ENCODE measurements around the gene SF3A2.

Gene SF3A2

DNA sequence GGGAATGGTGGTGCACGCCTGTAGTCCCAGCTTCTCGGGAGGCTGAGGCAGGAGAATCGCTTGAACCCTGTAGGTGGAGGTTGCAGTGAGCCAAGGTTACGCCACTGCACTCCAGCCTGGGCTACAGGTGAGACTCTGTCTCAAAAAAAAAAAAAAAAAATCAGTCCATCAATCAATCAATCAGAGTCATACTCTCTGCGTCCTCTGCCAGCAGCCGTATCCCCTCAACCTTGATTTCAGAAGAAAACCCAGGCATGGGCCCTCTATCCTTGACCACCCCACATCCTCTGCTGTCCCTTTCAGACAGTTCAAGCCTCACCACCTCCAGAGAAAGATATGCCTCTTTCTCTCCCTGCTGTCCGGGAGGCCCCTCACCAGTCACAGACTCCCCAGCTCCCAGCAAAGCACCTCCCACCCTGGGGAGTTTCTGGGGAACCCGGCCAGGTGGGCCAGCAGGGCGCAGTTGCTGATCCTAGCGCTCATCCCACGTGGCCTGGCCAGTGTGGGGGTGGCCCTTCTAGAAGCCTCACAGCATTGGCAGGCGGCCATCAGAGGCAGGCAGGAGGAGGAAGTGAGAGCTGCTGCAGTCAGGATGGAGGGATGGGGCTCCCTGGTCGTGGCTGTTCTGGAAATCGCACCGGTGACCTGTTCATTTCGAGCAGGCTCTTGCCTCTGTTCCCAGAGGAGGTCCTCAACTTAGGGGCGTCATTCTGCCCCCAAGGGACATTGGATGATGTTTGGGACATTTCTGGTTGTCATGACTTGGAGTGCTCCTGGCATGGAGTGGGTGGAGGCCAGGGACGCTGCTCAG, 29.8 kb downstream of the SF3A2 start:
- peak; percentile 30 for DNase-seq (ENCODE audit: low read depth)
- Histone ChIP-seq H3K4me1 (ENCODE audit: control insufficient read depth, insufficient read depth, low read length) (peaks cover 19% of the 10 kb centered on the region), H3K9me3 (ENCODE audit: control insufficient read depth, low read length) (no peaks in the 10 kb centered on the region), H3K27me3 (replicated peaks; ENCODE audit: control insufficient read depth, insufficient read depth, low read length) (no peaks in the 10 kb centered on the region), H3K9ac (ENCODE audit: low read length) (no peak overlapping the region), H3K4me3 (ENCODE audit: low read length) (no peak overlapping the region), H3K36me3 (ENCODE audit: control insufficient read depth, insufficient read depth, low read length, severe bottlenecking) (peaks cover 1% of the 10 kb centered on the region)

DNA sequence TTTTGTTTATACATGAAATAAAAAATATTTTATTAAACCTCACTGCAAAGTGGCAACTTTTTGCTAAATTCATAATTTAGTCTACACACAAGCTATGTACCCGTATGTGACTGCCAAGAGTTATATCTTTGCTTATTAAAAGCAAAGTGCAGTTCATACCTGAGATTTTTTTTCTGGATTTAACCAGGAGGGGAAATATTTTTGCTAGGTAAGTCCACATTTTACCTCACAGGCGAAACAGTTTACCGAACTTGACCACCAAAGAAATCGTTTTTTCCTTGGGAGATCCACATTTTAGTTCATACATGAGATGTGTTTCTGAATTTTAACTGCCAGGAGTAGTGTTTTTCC, 31.8 kb downstream of the SF3A2 start:
- peaks cover 15% of the 10 kb centered on the region for H3K36me3 ChIP-seq (ENCODE audit: control insufficient read depth, insufficient read depth, low read length, severe bottlenecking)
- H3K9me3 ChIP-seq (ENCODE audit: control insufficient read depth, low read length), result no peaks in the 10 kb centered on the region
- peak overlapping the region; percentile 81 for H3K9ac ChIP-seq (ENCODE audit: low read length)
- H3K4me1 ChIP-seq (ENCODE audit: control insufficient read depth, insufficient read depth, low read length), result peaks cover 34% of the 10 kb centered on the region
- H3K4me3 ChIP-seq (ENCODE audit: low read length), result peak overlapping the region; percentile 91
- no peak for DNase-seq (ENCODE audit: low read depth)
- H3K27me3 ChIP-seq (replicated peaks; ENCODE audit: control insufficient read depth, insufficient read depth, low read length), result no peaks in the 10 kb centered on the region

DNA sequence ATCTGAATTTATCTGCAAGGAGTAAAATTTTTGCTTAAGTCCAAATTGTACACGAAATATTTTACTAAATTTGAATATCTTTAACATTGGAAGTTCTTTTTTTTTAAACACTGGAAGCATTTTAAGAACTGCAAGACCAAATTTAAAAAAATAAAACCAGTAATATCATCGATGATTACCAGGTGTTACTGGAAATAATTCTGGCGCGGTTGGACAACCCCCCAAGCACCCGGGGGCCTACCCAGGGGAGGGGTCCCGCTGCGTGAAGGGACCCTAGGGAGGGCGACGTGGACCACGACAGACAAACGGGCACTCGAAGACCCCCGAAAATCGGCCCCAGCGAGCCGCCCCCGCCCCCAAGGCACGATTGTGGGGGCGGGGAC, 32.2 kb downstream of the SF3A2 start:
- Histone ChIP-seq H3K4me1 (ENCODE audit: control insufficient read depth, insufficient read depth, low read length) (peaks cover 37% of the 10 kb centered on the region), H3K9me3 (ENCODE audit: control insufficient read depth, low read length) (no peaks in the 10 kb centered on the region), H3K36me3 (ENCODE audit: control insufficient read depth, insufficient read depth, low read length, severe bottlenecking) (peaks cover 15% of the 10 kb centered on the region), H3K4me3 (ENCODE audit: low read length) (peak overlapping the region; percentile 91), H3K9ac (ENCODE audit: low read length) (peak overlapping the region; percentile 81), H3K27me3 (replicated peaks; ENCODE audit: control insufficient read depth, insufficient read depth, low read length) (no peaks in the 10 kb centered on the region)
- no peak for DNase-seq (ENCODE audit: low read depth)

DNA sequence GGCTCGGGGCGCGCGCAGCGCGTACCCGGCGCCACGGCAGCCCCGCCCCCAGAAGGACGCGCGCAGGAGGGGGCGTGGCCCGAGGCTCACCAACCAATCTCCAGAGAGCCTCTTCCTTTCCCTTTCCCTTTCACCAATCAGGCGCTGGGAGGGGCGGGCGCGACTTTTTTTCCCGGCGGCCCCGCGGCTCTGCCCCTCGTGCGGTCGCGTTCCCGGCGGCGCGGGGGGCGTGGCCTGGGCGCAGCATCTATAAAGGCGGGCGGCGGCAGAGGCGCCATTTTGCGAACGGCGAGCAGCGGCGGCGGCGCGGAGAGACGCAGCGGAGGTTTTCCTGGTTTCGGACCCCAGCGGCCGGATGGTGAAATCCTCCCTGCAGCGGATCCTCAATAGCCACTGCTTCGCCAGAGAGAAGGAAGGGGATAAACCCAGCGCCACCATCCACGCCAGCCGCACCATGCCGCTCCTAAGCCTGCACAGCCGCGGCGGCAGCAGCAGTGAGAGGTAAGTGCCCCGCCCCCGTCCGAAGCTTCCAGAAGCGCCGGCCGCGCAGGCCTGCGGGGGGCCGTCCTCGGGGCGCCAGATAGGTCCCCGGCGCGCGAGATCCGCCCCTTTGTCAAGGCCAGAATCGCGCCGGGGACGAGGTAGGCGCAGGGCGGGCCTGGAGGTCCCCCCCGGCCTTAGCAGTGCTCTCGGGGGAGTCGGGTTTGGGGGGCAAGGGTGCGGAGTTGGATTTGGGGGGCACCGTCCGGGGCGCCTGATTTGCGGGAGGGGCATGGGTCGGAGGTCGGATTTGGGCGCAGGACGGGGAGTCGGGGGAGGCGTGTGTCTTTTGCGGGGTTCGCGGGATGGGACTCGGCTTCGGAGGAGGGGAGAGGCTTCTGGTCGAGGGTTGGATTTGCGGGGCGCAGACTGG, 32.9 kb downstream of the SF3A2 start:
- peak; percentile 98 for DNase-seq (ENCODE audit: low read depth)
- Histone ChIP-seq H3K9me3 (ENCODE audit: control insufficient read depth, low read length) (no peaks in the 10 kb centered on the region), H3K27me3 (replicated peaks; ENCODE audit: control insufficient read depth, insufficient read depth, low read length) (no peaks in the 10 kb centered on the region), H3K9ac (ENCODE audit: low read length) (peak overlapping the region; percentile 99), H3K36me3 (ENCODE audit: control insufficient read depth, insufficient read depth, low read length, severe bottlenecking) (peaks cover 21% of the 10 kb centered on the region), H3K4me3 (ENCODE audit: low read length) (peak overlapping the region; percentile 91), H3K4me1 (ENCODE audit: control insufficient read depth, insufficient read depth, low read length) (peaks cover 43% of the 10 kb centered on the region)

DNA sequence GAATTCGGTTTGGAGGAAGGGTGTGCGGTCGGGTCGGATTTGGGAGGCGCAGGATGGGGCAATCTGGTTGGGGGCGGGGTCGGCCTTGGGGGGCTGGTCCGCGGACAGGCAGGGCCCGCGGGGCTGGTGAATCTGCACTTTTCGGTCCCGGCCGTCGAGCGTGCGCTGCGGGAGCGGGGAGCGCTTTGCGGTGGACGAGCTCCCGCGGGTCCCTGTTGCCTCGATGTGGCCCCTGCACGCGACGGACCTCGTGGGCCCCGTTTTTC, 33.5 kb downstream of the SF3A2 start:
- Histone ChIP-seq H3K9ac (ENCODE audit: low read length) (peak overlapping the region; percentile 99), H3K27me3 (replicated peaks; ENCODE audit: control insufficient read depth, insufficient read depth, low read length) (no peaks in the 10 kb centered on the region), H3K4me1 (ENCODE audit: control insufficient read depth, insufficient read depth, low read length) (peaks cover 47% of the 10 kb centered on the region), H3K36me3 (ENCODE audit: control insufficient read depth, insufficient read depth, low read length, severe bottlenecking) (peaks cover 21% of the 10 kb centered on the region), H3K4me3 (ENCODE audit: low read length) (peak overlapping the region; percentile 91), H3K9me3 (ENCODE audit: control insufficient read depth, low read length) (no peaks in the 10 kb centered on the region)
- peak; percentile 57 for DNase-seq (ENCODE audit: low read depth)

DNA sequence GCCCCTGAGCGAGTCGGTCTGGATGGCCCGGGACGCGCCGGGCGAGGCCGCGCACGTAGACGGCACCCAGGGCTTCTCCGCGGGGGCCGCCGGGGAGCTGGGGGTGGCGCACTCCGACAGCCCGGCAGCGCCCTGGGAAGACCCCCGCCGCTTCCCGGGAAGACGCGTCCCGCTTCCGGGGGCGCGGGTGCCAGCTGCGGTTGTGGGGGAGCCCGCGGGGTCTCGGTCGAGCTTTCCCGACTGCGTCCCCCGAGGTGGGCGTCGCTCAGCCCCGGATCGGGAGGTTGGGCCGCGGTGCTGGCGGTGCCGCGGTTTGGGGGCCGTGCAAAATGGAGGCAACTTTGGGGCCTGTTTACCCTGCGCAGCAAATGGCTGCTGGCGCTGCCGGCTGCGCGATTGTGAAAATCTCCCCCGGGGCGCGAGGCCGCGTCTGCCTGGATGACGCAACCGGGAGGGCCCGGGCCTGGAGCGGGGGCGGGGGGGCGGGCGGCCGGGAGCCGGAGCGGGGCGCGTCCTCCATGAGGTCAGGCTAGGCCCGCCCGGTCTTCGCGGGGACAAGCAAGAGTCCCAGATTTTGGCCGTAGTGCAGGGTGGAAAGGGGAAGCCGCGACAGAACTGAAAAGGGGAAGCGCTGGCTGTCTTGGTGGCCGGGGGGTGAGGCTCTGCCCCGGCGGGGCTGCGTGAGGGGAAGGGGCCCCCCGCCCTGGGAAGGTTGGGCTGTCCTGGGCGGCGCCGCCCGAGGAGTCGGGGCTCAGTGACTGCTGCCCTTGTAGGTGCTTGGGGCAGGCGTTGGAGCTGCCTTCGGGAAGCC, 34.0 kb downstream of the SF3A2 start:
- peak; percentile 95 for DNase-seq (ENCODE audit: low read depth)
- peaks cover 52% of the 10 kb centered on the region for H3K4me1 ChIP-seq (ENCODE audit: control insufficient read depth, insufficient read depth, low read length)
- no peaks in the 10 kb centered on the region for H3K9me3 ChIP-seq (ENCODE audit: control insufficient read depth, low read length)
- peak overlapping the region; percentile 91 for H3K4me3 ChIP-seq (ENCODE audit: low read length)
- no peaks in the 10 kb centered on the region for H3K27me3 ChIP-seq (replicated peaks; ENCODE audit: control insufficient read depth, insufficient read depth, low read length)
- peak overlapping the region; percentile 99 for H3K9ac ChIP-seq (ENCODE audit: low read length)
- peaks cover 24% of the 10 kb centered on the region for H3K36me3 ChIP-seq (ENCODE audit: control insufficient read depth, insufficient read depth, low read length, severe bottlenecking)

DNA sequence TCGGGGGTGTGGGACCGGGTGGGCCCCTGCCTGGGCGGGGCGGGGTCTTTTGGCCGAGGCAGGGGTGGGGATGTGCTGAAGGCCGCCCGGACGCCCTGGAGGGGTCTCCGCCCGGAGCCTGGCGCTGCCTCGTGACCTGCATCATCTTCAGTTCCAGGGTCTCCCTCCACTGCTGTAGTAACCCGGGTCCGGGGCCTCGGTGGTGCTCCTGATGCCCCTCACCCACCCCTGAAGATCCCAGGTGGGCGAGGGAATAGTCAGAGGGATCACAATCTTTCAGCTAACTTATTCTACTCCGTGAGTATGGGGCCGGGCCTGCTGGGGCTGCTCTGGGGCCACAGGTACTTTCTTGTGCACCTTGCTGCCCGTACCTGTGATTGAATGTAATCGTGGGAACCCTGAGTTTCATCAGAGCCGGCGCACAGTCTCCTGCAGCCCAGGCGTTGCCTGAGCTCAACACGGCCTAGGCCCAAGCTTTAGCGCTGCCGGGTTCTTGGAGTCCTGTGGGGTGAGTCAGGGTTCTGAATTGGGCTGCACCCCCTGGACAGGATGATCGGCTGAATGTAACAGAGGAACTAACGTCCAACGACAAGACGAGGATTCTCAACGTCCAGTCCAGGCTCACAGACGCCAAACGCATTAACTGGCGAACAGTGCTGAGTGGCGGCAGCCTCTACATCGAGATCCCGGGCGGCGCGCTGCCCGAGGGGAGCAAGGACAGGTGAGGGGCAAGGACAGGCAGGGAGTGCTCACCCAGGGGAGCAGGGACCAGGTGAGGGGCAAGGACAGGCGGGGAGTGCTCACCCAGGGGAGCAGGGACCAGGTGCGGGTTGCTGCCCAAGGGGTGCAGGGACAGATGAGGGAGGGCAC, 34.8 kb downstream of the SF3A2 start:
- Histone ChIP-seq H3K27me3 (replicated peaks; ENCODE audit: control insufficient read depth, insufficient read depth, low read length) (no peaks in the 10 kb centered on the region), H3K36me3 (ENCODE audit: control insufficient read depth, insufficient read depth, low read length, severe bottlenecking) (peaks cover 24% of the 10 kb centered on the region), H3K9me3 (ENCODE audit: control insufficient read depth, low read length) (no peaks in the 10 kb centered on the region), H3K4me3 (ENCODE audit: low read length) (peak overlapping the region; percentile 91), H3K9ac (ENCODE audit: low read length) (peak overlapping the region; percentile 99), H3K4me1 (ENCODE audit: control insufficient read depth, insufficient read depth, low read length) (peaks cover 50% of the 10 kb centered on the region)
- peak; percentile 72 for DNase-seq (ENCODE audit: low read depth)

DNA sequence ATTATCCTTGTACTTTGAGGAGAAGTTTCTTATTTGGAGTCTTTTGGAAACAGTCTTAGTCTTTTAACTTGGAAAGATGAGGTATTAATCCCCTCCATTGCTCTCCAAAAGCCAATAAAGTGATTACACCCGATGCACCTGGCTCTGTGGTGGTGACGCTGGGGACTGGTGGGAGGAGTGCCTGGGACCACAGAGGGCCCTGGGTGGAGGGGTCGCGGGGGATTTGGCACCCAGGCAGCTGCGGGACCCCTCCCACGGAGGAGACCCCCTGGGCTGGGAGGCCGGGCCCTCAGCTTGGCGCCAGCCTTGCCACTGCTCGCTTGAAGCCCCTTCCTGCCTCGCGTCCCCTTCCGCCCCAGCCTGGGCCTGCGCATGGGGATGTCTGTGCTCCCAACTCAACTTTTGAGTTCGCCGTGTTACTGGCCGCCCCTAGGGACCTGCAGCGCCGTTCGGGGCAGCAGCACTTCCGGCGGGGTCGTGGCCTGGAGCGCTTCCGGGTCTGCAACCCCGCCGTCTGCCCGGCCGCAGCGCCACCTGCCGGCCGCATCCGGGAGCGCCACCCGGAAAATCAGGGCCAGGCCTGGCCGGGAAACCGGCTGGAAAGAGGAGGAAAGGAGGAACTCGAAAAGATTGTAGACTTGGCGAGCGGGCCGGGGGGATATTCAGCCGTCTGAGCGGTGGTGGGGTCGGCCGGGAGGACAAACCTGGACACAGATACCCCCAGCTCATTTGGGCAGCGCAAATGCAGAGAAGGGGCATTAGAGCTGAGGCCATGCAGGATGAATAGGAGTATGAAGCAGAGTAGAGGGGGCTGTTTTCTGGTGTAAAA, 36.9 kb downstream of the SF3A2 start:
- no peaks in the 10 kb centered on the region for H3K9me3 ChIP-seq (ENCODE audit: control insufficient read depth, low read length)
- H3K4me3 ChIP-seq (ENCODE audit: low read length), result peak overlapping the region; percentile 91
- H3K27me3 ChIP-seq (replicated peaks; ENCODE audit: control insufficient read depth, insufficient read depth, low read length), result no peaks in the 10 kb centered on the region
- peaks cover 24% of the 10 kb centered on the region for H3K36me3 ChIP-seq (ENCODE audit: control insufficient read depth, insufficient read depth, low read length, severe bottlenecking)
- peak; percentile 82 for DNase-seq (ENCODE audit: low read depth)
- H3K9ac ChIP-seq (ENCODE audit: low read length), result peak overlapping the region; percentile 99
- peaks cover 37% of the 10 kb centered on the region for H3K4me1 ChIP-seq (ENCODE audit: control insufficient read depth, insufficient read depth, low read length)

DNA sequence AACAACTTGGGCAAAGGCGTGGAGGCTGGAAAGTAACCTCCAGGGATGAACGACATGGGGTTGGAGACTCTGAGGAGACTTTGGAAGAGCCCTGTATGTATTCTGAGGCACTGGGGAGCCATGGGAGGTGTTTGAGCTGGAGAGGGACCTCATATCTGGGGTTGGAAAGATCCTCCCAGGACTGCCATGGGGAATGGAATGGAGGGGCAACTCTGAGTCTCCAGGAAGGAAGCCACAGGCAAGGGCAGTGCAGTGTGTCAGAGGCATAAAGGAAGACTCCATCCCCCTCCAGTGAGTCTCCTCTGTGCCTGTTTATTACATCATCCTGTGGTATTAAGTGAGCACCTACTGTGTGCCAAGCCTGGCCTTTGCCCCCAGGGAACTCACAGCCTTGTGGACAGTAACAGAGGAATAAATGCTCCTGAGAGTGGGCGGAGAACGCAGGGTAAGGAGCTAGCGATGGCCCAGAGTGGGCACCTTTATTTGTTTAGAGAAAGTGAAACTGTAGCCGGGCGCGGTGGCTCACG, 37.6 kb downstream of the SF3A2 start:
- no peaks in the 10 kb centered on the region for H3K9me3 ChIP-seq (ENCODE audit: control insufficient read depth, low read length)
- peak overlapping the region; percentile 99 for H3K9ac ChIP-seq (ENCODE audit: low read length)
- no peak for DNase-seq (ENCODE audit: low read depth)
- H3K4me1 ChIP-seq (ENCODE audit: control insufficient read depth, insufficient read depth, low read length), result peaks cover 34% of the 10 kb centered on the region
- peaks cover 24% of the 10 kb centered on the region for H3K36me3 ChIP-seq (ENCODE audit: control insufficient read depth, insufficient read depth, low read length, severe bottlenecking)
- H3K27me3 ChIP-seq (replicated peaks; ENCODE audit: control insufficient read depth, insufficient read depth, low read length), result no peaks in the 10 kb centered on the region
- peak overlapping the region; percentile 91 for H3K4me3 ChIP-seq (ENCODE audit: low read length)
